HTERT RPE-1 (cell line): ENCODE measurements around the gene GCNT1.

Experiments used
- in situ Hi-C: fragments of 300-500 bp; cut with MboI; formaldehyde crosslinking; loops from 4 replicates; pipeline ENCODE4 v1.14.3; 2020; ENCODE audit warnings: low sequenced_read_pairs

Gene GCNT1

DNA sequence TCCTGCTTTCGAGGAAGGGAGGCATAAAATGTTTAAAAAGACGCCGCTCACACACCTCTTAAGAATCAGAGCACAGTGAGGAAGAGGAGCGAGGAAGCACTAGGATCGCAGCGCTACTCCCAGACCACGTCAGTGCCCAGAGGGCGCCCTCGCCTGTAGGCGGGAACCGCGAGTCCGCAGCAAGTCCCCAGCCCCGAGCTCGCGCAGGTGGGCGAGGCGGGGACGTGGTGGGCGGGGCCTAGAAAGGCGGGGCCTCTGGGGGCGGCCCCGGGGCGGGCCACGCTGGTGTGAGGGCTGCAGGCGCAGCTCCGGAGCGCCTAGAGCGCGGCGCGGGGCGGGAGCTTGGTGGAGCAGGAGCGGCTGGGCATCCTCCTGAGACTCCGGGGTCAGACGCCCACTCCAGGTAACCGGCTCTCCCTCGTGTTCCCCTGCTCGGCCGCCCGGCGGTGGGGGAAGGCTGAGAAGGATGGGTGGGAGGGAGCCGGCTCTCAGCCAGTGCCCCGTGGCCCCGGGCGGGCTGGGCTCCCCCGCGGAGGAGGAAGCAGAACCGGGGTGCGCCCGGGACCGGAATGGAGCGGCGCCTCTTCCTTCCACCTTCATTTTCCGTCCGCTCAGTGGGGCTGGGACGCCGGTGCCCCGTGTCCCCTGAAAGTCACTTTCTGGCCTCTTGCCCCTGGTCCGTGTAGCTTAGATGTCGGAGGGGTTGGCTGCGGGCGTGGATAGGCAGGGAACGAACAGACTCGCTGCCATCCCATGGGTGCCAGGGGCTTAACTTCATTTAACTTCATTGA is at the start of gene GCNT1:
Gene GCNT1, plus strand, starts transcription at position 280 of the 791 bp plus-strand sequence. CDS start 43,200 bp downstream, outside the sequence.
- in situ Hi-C loops, result no loop called here

DNA sequence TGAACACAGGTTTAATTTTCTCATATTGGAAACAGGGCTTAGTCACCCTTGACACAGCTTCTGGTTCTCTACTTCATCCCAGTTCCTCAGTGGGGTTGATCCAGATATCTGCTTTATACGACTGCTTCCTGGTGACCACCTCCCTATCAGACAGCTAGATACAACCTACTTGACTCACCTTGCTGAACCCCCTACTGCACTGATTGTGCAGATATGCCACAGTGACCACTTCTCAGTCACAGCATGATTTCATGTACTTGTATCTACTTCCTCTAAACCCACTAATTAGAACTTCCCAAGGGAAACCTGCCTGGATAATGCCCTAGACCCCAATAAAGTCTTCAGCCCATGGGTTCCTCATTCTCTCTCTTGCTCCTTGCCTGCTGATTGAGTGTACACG is 46.3 kb upstream of the GCNT1 start:
- in situ Hi-C loops, result no loop called here

DNA sequence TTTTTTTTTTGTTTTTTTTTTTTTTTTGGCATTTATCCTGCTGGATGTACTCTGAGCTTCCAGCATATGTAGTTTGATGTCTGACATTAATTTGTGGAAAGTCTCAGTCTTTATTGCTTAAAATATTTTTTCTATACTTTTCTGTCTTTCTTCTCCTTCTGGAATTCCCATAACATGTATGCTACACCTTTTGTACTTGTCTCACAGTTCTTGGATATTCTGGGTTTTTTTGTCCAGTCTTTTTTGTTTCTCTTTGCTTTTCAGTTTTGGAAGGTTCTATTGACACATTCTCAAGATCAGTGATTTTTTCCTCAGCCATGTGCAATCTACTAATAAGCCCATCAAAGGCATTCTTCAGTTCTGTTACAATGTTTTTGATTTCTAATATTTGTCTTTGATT is 45.3 kb upstream of the GCNT1 start:
- in situ Hi-C loops, result no loop called here

DNA sequence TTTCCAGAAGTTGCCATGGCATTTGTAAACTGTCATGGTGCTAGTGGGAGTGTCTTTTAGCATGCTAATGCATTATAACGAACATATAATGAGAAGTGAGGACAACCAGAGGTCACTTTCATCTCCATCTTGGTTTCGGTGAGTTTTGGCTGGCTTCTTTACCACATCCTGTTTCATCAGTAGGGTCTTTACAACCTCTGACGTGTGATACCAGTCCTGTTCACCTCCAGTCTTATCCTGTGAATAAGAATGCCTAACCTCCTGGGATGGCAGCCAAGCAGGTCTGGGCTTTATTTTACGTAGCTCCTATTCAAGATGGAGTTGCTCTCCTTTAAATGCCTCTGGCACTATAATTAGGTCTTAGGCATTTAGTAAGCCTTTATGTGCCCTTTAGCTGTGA is 44.3 kb upstream of the GCNT1 start:
- in situ Hi-C loops, result no loop called here

DNA sequence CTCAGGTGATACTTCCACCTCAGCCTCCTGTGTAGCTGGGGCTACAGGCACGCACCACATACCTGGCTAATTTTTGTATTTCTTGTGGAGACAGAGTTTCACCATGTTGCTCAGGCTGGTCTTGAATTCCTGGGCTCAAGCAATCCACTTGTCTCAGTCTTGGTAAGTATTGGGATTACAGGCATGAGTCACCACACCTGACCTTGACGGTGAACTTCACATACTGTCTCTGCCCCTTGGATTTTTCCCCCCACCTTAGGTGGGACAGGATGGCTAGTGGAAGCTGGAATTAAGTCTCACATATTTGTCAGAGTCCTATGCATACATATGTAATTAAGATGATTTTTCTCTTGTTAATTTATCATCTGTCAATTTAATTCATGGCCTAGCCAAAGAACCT is 43.8 kb upstream of the GCNT1 start:
- in situ Hi-C loops, result no loop called here

DNA sequence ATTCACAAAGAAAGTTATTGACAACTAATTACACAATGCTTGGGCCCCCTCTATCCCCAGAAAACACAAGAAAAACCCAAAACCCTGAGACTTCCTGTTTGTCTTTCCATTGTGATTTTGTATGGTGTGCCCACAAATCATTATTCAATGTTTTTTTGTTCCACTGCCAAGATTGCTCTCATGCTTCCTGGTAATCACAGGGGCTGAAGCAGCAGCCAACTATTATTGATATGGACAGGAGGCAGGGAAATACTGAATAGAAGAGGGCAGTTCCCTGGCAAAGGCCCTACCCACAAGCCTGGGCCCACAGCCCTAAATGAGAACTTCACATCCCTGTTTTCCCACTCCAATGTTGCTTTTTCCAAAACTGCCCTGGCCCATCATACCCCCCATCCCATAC is 43.3 kb upstream of the GCNT1 start:
- in situ Hi-C loops, result no loop called here

DNA sequence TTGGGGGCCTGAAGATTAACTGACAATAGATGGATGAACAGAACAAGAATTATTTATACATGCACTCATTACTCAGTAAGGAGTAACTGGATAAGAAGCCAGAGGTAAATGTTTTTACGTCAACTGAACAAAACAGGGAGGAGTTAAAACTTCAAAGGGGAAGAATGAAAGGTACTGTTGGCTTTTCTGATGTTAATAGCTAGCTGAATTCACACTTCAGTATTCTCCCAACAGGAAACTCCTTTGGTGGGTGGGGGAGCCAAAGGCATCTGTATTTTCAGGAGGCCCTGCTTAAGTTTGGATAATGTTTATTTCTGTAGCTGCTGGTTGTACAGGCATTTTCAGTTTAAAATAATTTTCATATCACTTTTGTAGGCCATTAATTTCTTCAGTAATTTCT is 41.6 kb upstream of the GCNT1 start:
- in situ Hi-C loops, result no loop called here

DNA sequence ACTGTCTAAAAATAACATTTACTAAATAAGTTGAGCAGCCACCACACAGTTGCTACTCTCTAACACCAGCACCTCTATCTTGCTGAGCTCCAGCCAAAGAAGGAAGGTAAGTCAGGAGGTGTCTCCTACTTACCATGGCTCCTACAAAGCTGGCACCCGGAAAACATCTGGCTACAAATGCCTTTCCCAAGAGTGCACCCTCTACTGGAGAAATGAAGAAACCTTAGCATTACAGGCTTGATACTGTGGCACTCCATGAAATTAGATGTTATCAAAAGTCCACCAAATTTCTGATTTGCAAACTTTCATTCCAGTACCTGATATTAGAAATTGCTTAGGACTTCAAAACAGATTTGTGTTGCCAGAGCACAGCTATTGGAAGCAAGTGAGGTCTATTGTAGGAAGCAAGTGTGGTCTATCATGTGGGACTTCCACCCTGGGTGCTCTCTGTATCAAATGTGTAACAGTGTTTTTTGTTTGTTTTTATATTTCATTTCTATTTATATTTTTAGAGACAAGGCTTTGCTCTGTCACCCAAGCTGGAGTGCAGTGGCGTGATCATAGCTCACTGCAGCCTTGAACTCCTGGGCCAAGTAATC is 39.1 kb upstream of the GCNT1 start:
- in situ Hi-C loops, result no loop called here

DNA sequence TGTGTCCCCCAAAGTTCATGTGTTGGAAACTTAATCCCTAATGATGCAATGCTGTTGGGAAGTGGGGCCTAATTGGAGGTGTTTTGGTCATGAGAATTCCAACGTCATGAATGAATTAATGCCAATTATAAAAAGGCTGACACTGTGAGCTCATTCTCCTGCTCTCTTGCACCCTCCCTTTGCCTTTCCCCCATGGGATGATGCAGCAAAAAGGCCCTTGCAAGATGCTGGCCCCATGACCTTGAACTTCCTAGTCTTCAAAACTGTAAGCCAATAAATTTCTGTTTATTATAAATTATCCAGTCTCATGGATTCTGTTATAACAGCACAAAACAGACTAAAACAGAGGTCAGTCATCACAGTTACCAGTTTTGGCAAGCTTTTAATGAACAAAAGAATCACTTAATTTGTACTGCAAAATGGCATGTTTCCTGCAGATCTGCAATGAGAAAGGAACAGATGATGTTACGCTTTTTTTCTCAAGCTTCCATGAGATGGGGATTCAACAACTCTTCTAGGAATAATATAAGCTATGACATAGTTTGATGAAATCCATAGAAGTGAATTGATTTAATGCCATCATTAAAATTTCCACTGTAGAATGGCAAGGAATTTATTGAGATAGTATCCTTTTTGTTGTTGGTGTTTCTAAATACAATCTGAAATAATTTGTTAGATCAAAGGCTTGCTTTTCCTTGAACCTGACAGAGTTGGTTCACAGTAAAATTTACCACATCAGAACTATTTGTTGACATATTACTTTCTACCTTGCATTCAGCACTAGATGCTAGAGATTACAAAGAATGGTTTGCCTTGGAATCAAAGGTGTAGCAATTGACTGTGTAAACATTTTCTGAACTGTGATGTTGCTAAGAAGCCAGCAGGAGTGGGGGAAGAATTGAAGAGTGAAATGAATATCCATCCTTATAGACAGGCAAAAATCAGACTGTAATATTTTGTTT is 35.5 kb upstream of the GCNT1 start:
- in situ Hi-C loops, result no loop called here

DNA sequence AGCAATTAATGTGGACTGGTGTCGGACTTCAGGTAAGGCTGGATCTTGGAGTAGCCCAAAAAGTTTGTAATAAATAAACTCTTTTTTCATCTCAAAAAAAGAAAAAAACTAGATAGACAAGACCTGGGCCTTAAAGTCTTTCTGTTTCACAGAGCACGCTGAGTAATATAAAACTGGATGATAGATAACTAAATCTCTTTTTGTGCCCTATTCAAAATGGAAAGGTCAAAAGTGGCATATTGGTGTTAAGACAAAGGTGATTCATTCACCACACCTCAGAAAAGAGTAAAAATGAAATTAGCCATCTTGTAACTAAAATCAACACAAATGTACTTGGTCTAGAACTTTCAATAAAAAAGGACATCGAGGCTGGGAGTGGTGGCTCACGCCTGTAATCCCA is 34.5 kb upstream of the GCNT1 start:
- in situ Hi-C loops, result no loop called here

DNA sequence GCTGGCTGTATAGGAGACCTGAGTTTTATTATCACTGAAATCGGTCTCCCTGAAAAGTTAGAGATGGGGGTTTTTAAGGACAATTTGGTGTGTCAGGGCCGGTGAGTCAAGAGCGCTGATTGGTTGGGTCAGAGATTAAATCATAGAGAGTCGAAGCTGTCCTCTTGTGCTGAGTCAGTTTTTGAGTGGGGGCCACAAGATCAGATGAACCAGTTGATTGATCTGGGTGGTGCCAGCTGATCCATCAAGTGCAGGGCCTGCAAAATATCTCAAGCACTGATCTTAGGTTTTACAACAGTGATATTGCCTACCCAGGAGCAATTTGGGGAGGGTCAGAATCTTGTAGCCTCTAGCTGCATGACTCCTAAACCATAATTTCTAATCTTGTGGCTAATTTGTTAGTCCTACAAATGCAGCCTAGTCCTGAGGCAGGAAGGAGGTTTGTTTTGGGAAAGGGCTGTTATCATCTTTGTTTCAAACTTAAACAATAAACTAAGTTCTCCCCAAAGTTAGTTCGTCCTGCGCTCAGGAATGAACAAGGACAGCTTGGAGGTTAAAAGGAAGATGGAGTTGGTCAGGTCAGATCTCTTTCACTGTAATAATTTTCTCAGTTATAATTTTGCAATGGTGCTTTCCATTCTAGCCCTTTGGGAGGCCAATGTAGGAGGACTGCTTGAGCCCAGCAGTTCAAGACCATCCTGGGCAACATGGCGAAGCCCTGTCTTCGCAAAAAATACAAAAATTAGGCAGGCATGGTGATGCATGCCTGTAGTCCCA is 33.1 kb upstream of the GCNT1 start:
- in situ Hi-C loops, result loop anchor here (25.0 kb wide), 1 partner anchor 286 kb away; no protein-coding TSS in a partner anchor

DNA sequence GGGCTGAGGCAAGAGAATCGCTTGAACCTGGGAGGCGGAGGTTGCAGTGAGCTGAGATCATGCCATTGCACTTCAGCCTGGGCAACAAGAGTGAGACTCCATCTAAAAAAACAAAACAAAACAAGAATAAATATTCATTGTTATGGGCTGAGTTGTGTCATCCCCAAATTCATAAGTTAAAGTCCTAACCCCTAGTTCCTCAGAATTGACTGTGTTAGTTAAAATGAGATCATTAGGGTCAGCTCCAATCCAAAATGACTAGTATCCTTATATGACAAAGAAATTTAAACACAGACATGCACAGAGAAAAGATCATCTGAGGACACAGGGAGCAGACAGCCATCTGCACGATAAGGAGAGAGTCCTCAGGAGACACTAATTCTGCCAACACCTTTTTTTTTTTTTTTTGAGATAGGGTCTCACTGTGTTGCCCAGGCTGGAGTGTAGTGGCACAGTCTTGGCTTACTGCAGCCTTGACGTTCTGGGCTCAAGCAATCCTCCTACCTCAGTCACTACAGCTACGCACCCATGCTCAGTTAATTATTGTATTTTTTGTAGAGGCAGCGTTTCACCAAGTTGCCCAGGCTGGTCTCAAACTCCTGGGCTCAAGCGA is 32.1 kb upstream of the GCNT1 start:
- in situ Hi-C loops, result loop anchor here (25.0 kb wide), 1 partner anchor 285 kb away; no protein-coding TSS in a partner anchor

DNA sequence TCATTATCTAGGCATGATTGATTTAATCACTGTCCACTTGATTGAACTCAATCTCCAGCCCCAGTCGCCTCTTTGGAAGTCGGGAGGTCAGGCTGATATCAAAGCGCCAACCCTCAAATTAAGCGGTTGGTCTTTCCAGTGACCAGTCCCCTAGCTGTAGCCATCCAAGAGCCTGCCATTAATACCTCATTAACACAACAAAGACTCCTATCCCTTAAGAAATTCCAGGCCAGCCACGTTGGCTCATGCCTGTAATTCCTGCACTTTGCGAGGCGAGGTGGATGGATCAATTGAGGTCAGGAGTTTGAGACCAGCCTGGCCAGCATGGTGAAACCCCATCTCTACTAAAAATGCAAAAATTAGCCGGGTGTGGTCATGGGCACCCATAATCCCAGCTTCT is 27.4 kb upstream of the GCNT1 start:
- in situ Hi-C loops, result loop anchor here (25.0 kb wide), 1 partner anchor 281 kb away; no protein-coding TSS in a partner anchor

DNA sequence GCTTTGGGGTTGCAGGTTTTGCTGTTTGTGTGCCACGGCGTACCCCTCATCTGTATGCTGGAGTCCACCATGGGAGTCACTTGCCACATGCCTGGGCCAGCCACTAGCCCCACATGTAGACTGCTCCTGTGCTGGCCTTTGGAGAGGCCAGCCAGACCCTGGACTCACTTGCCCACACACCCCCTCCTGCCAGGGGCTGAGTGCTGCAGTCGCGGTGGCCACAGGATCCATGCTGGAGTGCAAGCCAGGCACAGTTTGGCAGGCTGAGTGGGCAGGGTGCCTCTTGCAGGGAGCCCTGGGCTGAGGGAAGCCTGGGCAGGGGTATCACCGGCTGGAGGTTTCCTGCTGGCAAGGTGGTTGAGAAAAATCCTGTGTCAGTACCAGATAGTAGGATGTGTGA is 25.6 kb upstream of the GCNT1 start:
- in situ Hi-C loops, result loop anchor here (25.0 kb wide), 1 partner anchor 279 kb away; no protein-coding TSS in a partner anchor

DNA sequence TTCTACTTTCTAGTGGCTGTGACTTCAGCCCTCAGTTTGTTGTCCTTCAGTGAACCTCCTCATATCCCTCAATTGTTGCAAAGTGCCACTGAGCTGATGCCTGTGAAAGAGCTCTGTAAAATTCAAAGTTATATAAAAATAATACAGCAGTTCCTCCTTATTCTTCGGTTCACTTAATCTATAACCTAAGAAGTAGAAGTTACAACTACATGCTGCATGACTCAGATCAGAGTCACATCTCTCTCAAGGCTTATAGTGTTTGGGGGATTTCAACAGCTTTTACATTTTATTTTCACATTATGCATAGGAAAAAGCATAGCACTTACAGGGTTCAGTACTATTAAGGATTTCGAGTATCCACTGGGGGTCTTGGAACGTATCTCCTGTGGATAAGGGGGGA is 25.1 kb upstream of the GCNT1 start:
- in situ Hi-C loops, result loop anchor here (25.0 kb wide), 1 partner anchor 278 kb away; no protein-coding TSS in a partner anchor

DNA sequence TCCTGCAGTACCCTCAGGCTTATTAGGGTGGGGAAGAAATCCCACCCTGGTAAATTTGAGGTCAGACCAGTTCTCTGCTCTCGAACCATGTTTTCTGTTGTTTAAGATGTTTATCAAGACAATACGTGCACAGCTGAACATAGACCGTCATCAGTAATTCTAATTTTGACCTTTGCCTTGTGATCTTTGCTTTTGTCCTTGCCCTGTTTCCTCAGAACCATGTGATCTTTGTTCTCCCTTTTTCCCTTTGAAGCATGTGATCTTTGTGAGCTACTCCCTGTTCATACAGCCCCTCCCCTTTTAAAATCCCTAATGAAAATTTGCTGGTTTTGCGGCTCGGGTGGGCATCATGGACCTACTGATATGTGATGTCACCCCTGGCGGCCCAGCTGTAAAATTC is 24.1 kb upstream of the GCNT1 start:
- in situ Hi-C loops, result loop anchor here (25.0 kb wide), 1 partner anchor 277 kb away; no protein-coding TSS in a partner anchor

DNA sequence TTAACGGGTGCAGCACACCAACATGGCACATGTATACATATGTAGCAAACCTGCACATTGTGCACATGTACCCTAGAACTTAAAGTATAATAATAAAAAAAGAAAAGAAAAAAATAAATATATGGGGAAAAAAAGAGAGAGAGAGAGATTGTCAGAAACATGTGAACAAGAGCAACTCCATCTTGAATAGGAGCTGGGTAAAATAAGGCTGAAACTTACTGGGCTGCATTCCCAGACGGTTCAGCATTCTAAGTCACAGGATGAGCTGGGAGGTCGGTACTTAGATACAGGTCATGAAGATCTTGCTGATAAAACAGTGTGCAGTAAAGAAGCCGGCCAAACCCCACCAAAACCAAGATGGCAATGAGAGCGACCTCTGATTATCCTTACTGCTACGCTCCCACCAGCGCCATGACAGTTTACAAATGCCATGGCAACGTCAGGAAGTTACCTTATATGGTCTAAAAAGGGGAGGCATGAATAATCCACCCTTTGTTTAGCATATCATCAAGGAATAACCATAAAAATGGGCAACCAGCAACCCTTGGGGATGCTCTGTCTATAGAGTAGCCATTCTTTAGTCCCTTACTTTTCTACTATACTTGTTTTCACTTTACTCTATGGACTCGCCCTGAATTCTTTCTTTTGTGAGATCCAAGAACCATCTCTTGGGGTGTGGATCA is 21.8 kb upstream of the GCNT1 start:
- in situ Hi-C loops, result loop anchor here (25.0 kb wide), 1 partner anchor 275 kb away; no protein-coding TSS in a partner anchor

DNA sequence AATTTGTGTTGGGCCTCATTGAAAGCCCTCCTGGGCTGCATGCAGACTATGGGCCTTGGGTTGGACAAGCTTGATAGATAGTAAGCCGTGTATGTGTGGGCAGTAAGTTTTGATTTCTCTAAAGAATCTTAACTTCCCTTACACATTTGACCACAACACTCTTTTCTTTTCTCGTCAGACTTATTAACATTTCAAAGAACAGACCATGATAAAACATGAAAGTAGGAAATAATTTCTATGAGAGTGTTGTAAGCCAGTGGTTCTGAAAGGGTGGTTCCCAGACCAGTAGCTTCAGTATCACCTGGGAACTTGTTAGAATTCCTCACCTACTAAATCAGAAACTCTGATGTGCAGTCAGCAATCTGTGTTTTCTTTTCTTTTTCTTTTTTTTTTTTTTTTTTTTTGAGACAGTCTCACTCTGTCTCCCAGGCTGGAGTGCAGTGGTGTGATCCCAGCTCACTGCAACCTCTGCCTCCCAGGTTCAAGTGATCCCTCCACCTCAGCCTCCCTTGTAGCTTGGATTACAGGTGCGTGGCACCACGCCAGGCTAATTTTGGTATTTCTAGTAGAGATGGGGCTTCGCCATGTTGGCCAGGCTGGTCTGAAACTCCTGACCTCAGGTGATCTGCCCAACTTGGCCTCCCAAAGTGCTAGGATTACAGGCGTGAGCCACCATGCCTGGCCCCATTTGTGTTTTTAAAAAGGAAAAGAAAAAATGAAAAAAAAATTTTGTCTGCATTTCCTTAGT is 20.0 kb upstream of the GCNT1 start:
- in situ Hi-C loops, result loop anchor here (25.0 kb wide), 1 partner anchor 273 kb away; no protein-coding TSS in a partner anchor
